Measurements from ENCODE around the gene SLC6A19. TPM values are rescaled to one million over a fixed set of nuclear protein-coding genes. Genes with fewer than 3 reads are reported as not detected.

SLC6A19 gene
- total and polyA plus RNA-seq, 4 donors: 0.06 TPM; not detected in 3

DNA sequence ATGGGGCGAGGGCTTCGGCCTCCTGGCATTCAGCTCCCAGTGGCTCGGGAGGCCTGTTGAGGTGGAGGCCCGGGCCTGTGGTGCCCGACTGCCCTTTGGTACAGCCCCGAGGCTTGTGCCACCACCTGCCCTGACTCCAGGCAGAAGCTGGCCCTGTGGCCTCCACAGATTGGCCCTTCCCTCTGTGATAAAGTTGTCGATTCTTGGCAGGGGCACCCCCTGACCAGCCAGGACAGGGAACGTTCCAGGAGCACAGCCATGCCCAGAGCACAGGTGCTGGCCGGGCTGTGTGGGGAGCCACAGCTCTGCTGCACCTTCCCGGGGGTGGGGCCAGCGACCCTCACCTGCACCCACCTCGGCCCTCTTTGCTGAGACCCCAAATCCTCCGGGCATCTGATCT, 56.4 kb downstream of the SLC6A19 start:
- no peak for ATAC-seq (ENCODE audit: insufficient read depth, low FRiP score)
- no peak for DNase-seq
- Histone ChIP-seq H3K27me3 (ENCODE audit: control insufficient read depth in 3 of 3, insufficient read depth in 3 of 3, low read length in 2 of 3) (no peaks in the 10 kb centered on the region), H3K4me3 (no peak overlapping the region), H3K9me3 (ENCODE audit: control insufficient read depth in 4 of 4, insufficient read depth in 3 of 4, low read length in 3 of 4) (peaks cover 0 to 21% (median 7%) of the 10 kb centered on the region in 4 donors), H3K36me3 (ENCODE audit: control insufficient read depth in 4 of 4, insufficient read depth in 4 of 4, low read length in 4 of 4) (no peaks in the 10 kb centered on the region), H3K4me1 (ENCODE audit: control insufficient read depth in 5 of 5, insufficient read depth in 5 of 5, low read length in 5 of 5) (no peaks in the 10 kb centered on the region), H3K27ac (ENCODE audit: low read depth in 1 of 2, low read length in 1 of 2) (no peak overlapping the region), H3K9ac (ENCODE audit: insufficient read depth in 1 of 2, low read length in 2 of 2) (no peak overlapping the region)
- TF ChIP-seq, protein P1, sequence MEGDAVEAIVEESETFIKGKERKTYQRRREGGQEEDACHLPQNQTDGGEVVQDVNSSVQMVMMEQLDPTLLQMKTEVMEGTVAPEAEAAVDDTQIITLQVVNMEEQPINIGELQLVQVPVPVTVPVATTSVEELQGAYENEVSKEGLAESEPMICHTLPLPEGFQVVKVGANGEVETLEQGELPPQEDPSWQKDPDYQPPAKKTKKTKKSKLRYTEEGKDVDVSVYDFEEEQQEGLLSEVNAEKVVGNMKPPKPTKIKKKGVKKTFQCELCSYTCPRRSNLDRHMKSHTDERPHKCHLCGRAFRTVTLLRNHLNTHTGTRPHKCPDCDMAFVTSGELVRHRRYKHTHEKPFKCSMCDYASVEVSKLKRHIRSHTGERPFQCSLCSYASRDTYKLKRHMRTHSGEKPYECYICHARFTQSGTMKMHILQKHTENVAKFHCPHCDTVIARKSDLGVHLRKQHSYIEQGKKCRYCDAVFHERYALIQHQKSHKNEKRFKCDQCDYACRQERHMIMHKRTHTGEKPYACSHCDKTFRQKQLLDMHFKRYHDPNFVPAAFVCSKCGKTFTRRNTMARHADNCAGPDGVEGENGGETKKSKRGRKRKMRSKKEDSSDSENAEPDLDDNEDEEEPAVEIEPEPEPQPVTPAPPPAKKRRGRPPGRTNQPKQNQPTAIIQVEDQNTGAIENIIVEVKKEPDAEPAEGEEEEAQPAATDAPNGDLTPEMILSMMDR (IDR thresholded peaks at IDR 0.05; ENCODE audit: control extremely low read depth, extremely low read depth): no peak
- 88 to 93% methylated on average over 13 of the region's 13 CpGs for WGBS, 2 donors

DNA sequence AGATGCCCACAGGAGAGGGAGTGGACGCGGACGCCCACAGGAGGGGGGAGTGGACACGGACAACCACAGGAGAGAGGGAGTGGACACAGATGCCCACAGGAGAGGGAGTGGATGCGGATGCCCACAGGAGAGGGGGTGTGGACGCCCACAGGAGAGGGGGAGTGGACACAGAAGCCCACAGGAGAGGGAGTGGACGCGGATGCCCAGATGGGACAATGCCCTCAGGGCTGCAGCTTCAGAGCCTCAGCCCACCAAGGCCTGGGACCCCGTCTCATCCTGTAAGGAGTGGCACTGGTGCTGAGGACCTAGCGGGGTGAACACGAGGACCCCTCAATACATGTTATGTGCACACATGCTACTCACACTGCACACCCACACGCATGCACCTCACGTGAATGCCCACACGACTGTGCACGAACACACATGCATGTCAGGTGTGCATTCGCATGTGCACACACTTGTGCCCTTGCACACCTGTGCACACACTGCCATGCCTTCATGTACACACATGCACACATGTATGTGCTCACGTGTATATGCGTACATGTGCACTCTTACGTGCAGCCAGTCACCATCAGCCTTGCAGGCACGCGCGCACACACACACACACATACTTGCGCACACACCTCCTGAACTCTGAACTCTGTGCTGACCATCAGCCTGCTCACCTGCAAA, 58.5 kb downstream of the SLC6A19 start:
- Histone ChIP-seq H3K27me3 (ENCODE audit: control insufficient read depth in 3 of 3, insufficient read depth in 3 of 3, low read length in 2 of 3) (no peaks in the 10 kb centered on the region), H3K36me3 (ENCODE audit: control insufficient read depth in 4 of 4, insufficient read depth in 4 of 4, low read length in 4 of 4) (no peaks in the 10 kb centered on the region), H3K4me3 (no peak overlapping the region), H3K9ac (ENCODE audit: insufficient read depth in 1 of 2, low read length in 2 of 2) (no peak overlapping the region), H3K27ac (ENCODE audit: low read depth in 1 of 2, low read length in 1 of 2) (no peak overlapping the region), H3K9me3 (ENCODE audit: control insufficient read depth in 4 of 4, insufficient read depth in 3 of 4, low read length in 3 of 4) (peaks cover 0 to 22% (median 7%) of the 10 kb centered on the region in 4 donors), H3K4me1 (ENCODE audit: control insufficient read depth in 5 of 5, insufficient read depth in 5 of 5, low read length in 5 of 5) (no peaks in the 10 kb centered on the region)
- no peak for DNase-seq
- 95 to 97% methylated on average over 23 of the region's 23 CpGs for WGBS, 2 donors
- no peak for ATAC-seq (ENCODE audit: insufficient read depth, low FRiP score)
- TF ChIP-seq, protein P1 (IDR thresholded peaks at IDR 0.05; ENCODE audit: control extremely low read depth, extremely low read depth): no peak

DNA sequence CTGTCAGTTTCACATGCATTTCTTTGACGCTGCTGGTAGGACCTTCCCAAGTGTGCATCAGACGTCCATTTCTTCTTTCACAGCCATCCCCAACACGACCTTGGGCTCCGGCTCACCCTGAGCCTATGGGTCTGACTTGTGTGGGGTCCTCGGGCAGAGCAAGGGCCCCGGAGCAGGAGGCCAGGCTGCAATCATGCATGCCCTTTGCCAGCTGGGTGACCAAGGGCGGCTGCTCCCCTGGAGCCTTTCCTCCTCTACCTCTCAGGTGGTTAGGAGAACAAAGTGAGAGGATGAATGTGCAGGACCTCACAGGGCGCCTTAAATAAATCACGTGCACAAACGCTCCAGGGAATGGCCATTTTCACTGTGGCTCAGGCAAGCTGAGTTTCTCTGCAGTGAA, 60.2 kb downstream of the SLC6A19 start:
- ATAC-seq (ENCODE audit: insufficient read depth, low FRiP score) (no peak), DNase-seq (no peak)
- Histone ChIP-seq H3K36me3 (ENCODE audit: control insufficient read depth in 4 of 4, insufficient read depth in 4 of 4, low read length in 4 of 4) (no peaks in the 10 kb centered on the region), H3K4me1 (ENCODE audit: control insufficient read depth in 5 of 5, insufficient read depth in 5 of 5, low read length in 5 of 5) (no peaks in the 10 kb centered on the region), H3K9me3 (ENCODE audit: control insufficient read depth in 4 of 4, insufficient read depth in 3 of 4, low read length in 3 of 4) (peaks cover 0 to 22% (median 7%) of the 10 kb centered on the region in 4 donors), H3K27me3 (ENCODE audit: control insufficient read depth in 3 of 3, insufficient read depth in 3 of 3, low read length in 2 of 3) (no peaks in the 10 kb centered on the region), H3K9ac (ENCODE audit: insufficient read depth in 1 of 2, low read length in 2 of 2) (no peak overlapping the region), H3K27ac (ENCODE audit: low read depth in 1 of 2, low read length in 1 of 2) (no peak overlapping the region), H3K4me3 (no peak overlapping the region)
- WGBS, 2 donors: 94 to 96% methylated on average over 10 of the region's 10 CpGs
- TF ChIP-seq, protein P1 (IDR thresholded peaks at IDR 0.05; ENCODE audit: control extremely low read depth, extremely low read depth): no peak

DNA sequence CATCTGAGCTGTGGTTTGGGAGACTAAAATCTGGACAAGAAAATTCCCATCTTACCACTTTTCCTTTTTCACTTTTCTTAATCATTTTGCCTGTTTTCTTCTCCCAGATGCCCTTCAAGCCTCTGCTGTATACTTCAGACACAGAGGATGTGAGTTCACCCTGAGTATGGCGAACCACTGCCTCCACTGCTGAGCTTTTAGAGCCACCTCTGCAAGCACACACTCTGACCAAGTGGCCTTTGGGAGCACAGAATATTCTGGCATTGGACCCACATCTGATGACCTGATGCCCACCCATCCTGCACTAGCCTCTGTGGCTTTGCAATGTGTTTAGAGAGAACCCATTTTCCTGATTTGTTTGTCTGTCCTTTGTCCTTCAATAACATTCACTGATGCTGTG, 61.0 kb downstream of the SLC6A19 start:
- Histone ChIP-seq H3K9me3 (ENCODE audit: control insufficient read depth in 4 of 4, insufficient read depth in 3 of 4, low read length in 3 of 4) (peaks cover 0 to 22% (median 7%) of the 10 kb centered on the region in 4 donors), H3K9ac (ENCODE audit: insufficient read depth in 1 of 2, low read length in 2 of 2) (no peak overlapping the region), H3K4me1 (ENCODE audit: control insufficient read depth in 5 of 5, insufficient read depth in 5 of 5, low read length in 5 of 5) (no peaks in the 10 kb centered on the region), H3K27me3 (ENCODE audit: control insufficient read depth in 3 of 3, insufficient read depth in 3 of 3, low read length in 2 of 3) (no peaks in the 10 kb centered on the region), H3K4me3 (no peak overlapping the region), H3K36me3 (ENCODE audit: control insufficient read depth in 4 of 4, insufficient read depth in 4 of 4, low read length in 4 of 4) (no peaks in the 10 kb centered on the region), H3K27ac (ENCODE audit: low read depth in 1 of 2, low read length in 1 of 2) (no peak overlapping the region)
- DNase-seq: no peak
- 89 to 90% methylated on average over 1 of the region's 1 CpG for WGBS, 2 donors
- TF ChIP-seq, protein P1 (IDR thresholded peaks at IDR 0.05; ENCODE audit: control extremely low read depth, extremely low read depth): no peak
- no peak for ATAC-seq (ENCODE audit: insufficient read depth, low FRiP score)

Data from lung (tissue), 12 donors.